Left lung (tissue), 14 donors: Measurements from ENCODE around the gene ART1. TPM values are rescaled to one million over a fixed set of nuclear protein-coding genes. Genes with fewer than 3 reads are reported as not detected.
"Not testable (repeated sequence)": the region's sequence is repeated elsewhere in the genome, so short reads cannot be mapped to it uniquely, and the experiment has no call there.

Experiments used
- ATAC-seq: fragments of 200-7000 bp; cut with Tn5 transposase; one replicate; pipeline ENCODE4 v1.9.1; 2020; ENCODE audit warnings: moderate library complexity
- DNase-seq, 4 donors: peaks; one replicate each; pipeline ENCODE4 v3.0.0-alpha.2; 2013 to 2020
- H3K27ac ChIP-seq, 2 donors: fragments of 200-600 bp; sonication (generic) in 1 of 2; one replicate each; pipeline versions ENCODE4 v1.5.0 to v1.8.0; 2020 to 2021
- H3K27me3 ChIP-seq, 2 donors: fragments of 200-600 bp; sonication (generic) in 1 of 2; one replicate each; pipeline versions ENCODE4 v1.5.0 to v1.8.0; 2020 to 2021
- H3K36me3 ChIP-seq, 2 donors: fragments of 200-600 bp; sonication (generic) in 1 of 2; one replicate each; pipeline versions ENCODE4 v1.5.0 to v1.8.0; 2020 to 2021
- H3K4me1 ChIP-seq, 2 donors: fragments of 200-600 bp; one replicate each; pipeline ENCODE4 v1.8.0; 2021
- H3K4me3 ChIP-seq, 2 donors: fragments of 200-600 bp; sonication (generic) in 1 of 2; one replicate each; pipeline versions ENCODE4 v1.5.0 to v1.8.0; 2020 to 2021; ENCODE audit warnings: mild to moderate bottlenecking in 1 of 2
- H3K9me3 ChIP-seq, 2 donors: fragments of 200-600 bp; sonication (generic) in 1 of 2; one replicate each; pipeline versions ENCODE4 v1.5.0 to v1.8.0; 2020 to 2021
- CTCF ChIP-seq, 2 donors: fragments of 200-600 bp; sonication (generic) in 1 of 2; IDR thresholded peaks; one replicate each; pipeline versions ENCODE4 v1.5.0 to v1.8.0; 2021; ENCODE audit warnings: antibody characterized with exemption in 2 of 2
- intact Hi-C, 2 donors: fragments of 100-400 bp; cut with DNase I; formaldehyde crosslinking; loops; one replicate each; pipeline versions ENCODE4 v1.11.2 to v1.14.2; 2022
- long read RNA-seq, 12 donors: library from polyadenylated mRNA in 2 of 12; unstranded in 2 of 12; transcript quantifications; one replicate each; pipeline ENCODE4 v2.0.0 and lab custom pipeline, GENCODE V29; 2019 to 2026
- polyA plus RNA-seq, 6 donors: library from polyadenylated mRNA; unstranded; fragments of 120-200 nt; gene quantifications; one replicate each; pipeline ENCODE4 v1.2.1, GENCODE V29; 2013; ENCODE audit not compliant: insufficient read length in 6 of 6
- total RNA-seq, 2 donors: library from RNA; stranded (reverse); fragmentation: NEBNext Ultra II Directional; extraction: Animal tissue kit (Norgen Biotek cat#: 25700); gene quantifications; one replicate each; pipeline ENCODE4 v1.2.1, GENCODE V29; 2021
- donor health status: DM: no; HTN: yes; CAD: no.
- donor health status: DM: no; HTN: no; CAD: no.

The ART1 gene
- total RNA-seq (under 1 TPM in 1 of 2 donors, not detected in 1; 0.55 TPM), polyA plus RNA-seq (under 1 TPM in 3 of 6 donors, not detected in 3; 0.13 to 0.33 (median 0.32) TPM)
- long read RNA-seq, donor 1 = 0 reads
- long read RNA-seq, donor 2 = 0 reads
- long read RNA-seq, donor 3 = 0 reads
- long read RNA-seq, donor 4, partial matches to known transcripts = 0 of 1 reads
- long read RNA-seq, donor 4, other reads (novel, unspliced or antisense) = 1 of 1 reads
- long read RNA-seq, donor 5 = 0 reads
- long read RNA-seq, donor 6 = 0 reads
- long read RNA-seq, donor 7 = 0 reads
- long read RNA-seq, donor 8 = 0 reads
- long read RNA-seq, donor 9 = 0 reads
- long read RNA-seq, donor 10 = 0 reads
- long read RNA-seq, donor 11 = 0 reads
- long read RNA-seq, donor 12 = 0 reads

DNA sequence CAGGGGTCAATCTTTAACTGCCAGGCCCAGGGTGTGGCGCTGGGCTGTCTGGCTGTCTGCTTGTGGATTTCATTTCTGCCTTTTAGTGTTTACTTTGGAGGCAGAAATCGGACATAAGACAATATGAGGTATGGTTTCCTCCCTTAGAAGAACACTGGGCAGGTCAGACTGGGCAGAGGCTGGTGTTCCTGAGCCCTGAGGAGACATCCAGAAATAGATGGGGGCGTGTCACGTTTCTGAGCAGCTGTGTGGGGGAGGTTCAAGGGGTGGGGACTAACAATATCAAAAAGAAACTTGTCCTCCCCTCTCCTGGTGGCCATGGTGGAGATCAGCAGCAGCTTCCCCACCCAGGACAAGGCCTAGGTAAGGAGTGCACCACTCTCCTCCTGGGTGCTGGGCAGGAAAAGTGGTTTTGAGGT, at the start of gene ART1:
Gene ART1, plus strand, starts transcription at position 312 of the 419 bp plus-strand sequence. CDS start 14,086 bp downstream, outside the sequence.
- Histone ChIP-seq H3K9me3 (no peaks in the 10 kb centered on the region), H3K4me3 (no peak within 1 kb of the TSS), H3K4me1 (peaks cover 14 to 17% of the 10 kb centered on the region in 2 donors), H3K36me3 (no peaks in the 10 kb centered on the region), H3K27ac (no peak within 1 kb of the TSS), H3K27me3 (peaks cover 0 to 45% of the 10 kb centered on the region in 2 donors)
- TF ChIP-seq CTCF (IDR thresholded peaks at IDR 0.05) = no peak
- intact Hi-C loops = no loop called here
- peak in 1 of 4 donors; percentile 7 for DNase-seq
- no peak for ATAC-seq

- ATAC-seq, H3K27me3 ChIP-seq, H3K4me3 ChIP-seq, H3K4me1 ChIP-seq, H3K9me3 ChIP-seq, intact Hi-C loops, H3K36me3 ChIP-seq, H3K27ac ChIP-seq, DNase-seq: not testable (repeated sequence)
Observed at GRCh38 chr11:3597743-3598142, 47.2 kb upstream of the ART1 start.

GRCh38 chr11:3600201-3600600, 44.7 kb upstream of the ART1 start:
- H3K4me1 ChIP-seq, H3K27ac ChIP-seq, H3K27me3 ChIP-seq, ATAC-seq, H3K9me3 ChIP-seq, H3K4me3 ChIP-seq, intact Hi-C loops, H3K36me3 ChIP-seq, DNase-seq: not testable (repeated sequence)

DNA sequence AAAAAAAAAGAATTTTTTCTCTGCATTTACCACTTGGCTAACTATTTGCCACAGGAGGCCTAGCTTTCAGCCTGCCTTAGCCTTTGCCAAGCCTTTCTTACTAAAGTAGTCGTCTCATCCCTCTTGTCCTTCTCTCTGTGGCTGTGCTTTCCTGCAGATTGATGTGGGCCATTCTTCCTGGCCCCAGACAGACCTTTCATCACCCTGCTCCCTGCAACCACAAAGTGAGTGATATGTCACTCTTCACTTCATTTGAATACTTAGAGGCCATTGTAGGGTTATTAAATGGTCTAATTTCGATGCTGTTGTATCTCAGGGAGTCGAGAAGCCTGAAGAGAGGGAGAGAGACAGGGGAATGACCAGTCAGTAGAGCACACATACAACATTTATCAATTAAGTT, 40.8 kb upstream of the ART1 start:
- H3K4me1 ChIP-seq = no peaks in the 10 kb centered on the region
- no peaks in the 10 kb centered on the region for H3K36me3 ChIP-seq
- no peak overlapping the region for H3K4me3 ChIP-seq
- no peaks in the 10 kb centered on the region for H3K9me3 ChIP-seq
- intact Hi-C loops = no loop called here
- H3K27me3 ChIP-seq = no peaks in the 10 kb centered on the region
- no peak overlapping the region for H3K27ac ChIP-seq
- ATAC-seq (no peak), DNase-seq (no peak)
- no peak for TF ChIP-seq CTCF (IDR thresholded peaks at IDR 0.05)

DNA sequence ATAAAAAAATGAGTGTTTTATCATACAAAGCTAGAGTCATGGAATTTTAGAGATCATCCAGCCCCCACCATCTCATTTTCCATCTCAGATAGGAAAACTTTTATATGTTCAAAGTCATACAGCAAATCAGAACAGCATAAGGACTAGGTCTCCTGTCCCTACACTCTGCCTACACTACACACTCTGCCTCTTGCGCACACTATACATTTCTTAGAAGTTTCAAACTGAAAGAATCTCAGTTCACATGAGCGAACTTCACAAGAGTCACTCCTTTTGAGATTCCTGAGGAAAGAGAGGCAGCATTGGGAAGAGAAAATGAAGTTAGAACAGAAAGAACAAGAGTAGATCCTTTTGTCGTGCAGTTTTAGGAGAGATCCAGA, 39.7 kb upstream of the ART1 start:
- no peak for TF ChIP-seq CTCF (IDR thresholded peaks at IDR 0.05)
- no peak for ATAC-seq
- Histone ChIP-seq H3K27me3 (no peaks in the 10 kb centered on the region), H3K9me3 (no peaks in the 10 kb centered on the region), H3K4me3 (no peak overlapping the region), H3K4me1 (no peaks in the 10 kb centered on the region), H3K27ac (no peak overlapping the region), H3K36me3 (no peaks in the 10 kb centered on the region)
- intact Hi-C loops = no loop called here
- no peak for DNase-seq

- intact Hi-C loops = no loop called here
Observed at GRCh38 chr11:3605771-3606203, 39.1 kb upstream of the ART1 start.

More at GRCh38 chr11:3605771-3606203, 39.1 kb upstream of the ART1 start:
- H3K9me3 ChIP-seq = no peaks in the 10 kb centered on the region
- H3K27ac ChIP-seq = no peak overlapping the region
- DNase-seq (no peak), ATAC-seq (no peak)
- no peaks in the 10 kb centered on the region for H3K4me1 ChIP-seq
- H3K36me3 ChIP-seq = no peaks in the 10 kb centered on the region
- no peak overlapping the region for H3K4me3 ChIP-seq
- no peak for TF ChIP-seq CTCF (IDR thresholded peaks at IDR 0.05)
- no peaks in the 10 kb centered on the region for H3K27me3 ChIP-seq
